C1 segment of cervical spinal cord (tissue), 14 donors: ENCODE results near the gene COMMD1.
"Not testable (repeated sequence)": the region's sequence is repeated elsewhere in the genome, so short reads cannot be mapped to it uniquely, and the experiment has no call there.

Experiments
- DNase-seq, 14 donors: peaks; one replicate each; lab custom pipeline; 2025; lab: John Stamatoyannopoulos, UW

The COMMD1 gene

GRCh38 chr2:61924895-61925663, 19.6 kb downstream of the COMMD1 start:
- no peak for DNase-seq

GRCh38 chr2:61926531-61927477, 21.3 kb downstream of the COMMD1 start:
- DNase-seq = no peak

GRCh38 chr2:61928826-61929461, 23.5 kb downstream of the COMMD1 start:
- no peak for DNase-seq

- no peak for DNase-seq
These were observed 31.6 kb downstream of the COMMD1 start for GRCh38 chr2:61937098-61937497.

DNA sequence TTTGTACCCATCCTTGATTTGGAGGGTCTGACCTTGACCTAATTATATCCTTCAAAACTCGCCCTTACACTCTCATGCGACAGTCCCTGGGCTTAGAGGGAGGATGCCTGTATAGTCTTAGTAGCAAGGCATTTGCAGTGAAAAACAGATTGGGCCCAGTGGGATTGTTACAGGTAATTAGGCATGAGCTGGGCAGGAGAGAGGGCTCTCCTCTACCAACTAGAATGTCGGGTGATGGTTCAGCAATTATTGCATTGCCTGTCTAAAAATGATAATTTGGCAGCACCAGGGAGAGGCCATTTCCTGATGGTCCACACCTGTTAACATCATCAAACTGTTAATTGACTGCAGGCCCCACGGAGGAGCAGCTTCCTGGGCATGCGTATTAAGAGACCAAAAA, 32.4 kb downstream of the COMMD1 start:
- DNase-seq = peak in 1 of 14 donors; percentile 78

DNA sequence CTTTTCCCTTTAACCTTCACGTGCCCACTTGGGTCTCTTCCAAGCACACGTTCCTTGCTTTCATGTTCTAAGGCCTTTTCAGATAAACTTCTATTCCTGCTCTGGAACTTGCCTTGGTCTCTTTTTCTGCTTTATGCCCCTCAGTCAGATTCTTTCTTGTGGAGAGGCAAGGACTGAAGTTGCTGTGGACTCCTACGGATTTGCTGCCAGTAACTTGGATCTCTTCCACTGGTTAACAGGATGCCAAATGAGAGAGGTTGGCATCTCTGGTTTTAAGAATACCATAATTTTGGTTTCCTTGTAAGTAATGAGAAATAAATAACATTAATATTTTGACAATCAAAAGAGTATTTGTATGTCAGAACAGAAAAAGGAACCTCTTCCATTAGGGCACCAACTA, 33.0 kb downstream of the COMMD1 start:
- peak in 1 of 14 donors; percentile 14 for DNase-seq

DNA sequence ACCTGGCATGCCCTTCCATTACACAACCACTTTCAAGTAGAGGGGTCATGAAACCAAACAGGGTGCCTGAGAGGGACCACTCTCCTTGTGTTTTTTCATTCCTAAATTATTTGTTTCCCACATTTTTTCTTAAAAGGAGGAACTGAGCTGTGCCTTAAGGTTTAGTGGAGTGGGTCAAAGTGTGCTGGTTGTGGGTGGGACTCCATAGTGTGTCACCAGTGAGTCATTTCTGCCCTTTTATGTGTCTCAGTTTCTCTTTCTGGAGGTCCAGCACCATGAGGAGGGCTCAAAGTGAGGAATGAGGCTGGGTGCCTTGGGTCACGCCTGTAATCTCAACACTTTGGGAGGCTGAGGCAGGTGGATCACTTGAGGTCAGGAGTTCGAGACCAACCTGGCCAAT, 37.8 kb downstream of the COMMD1 start:
- DNase-seq = no peak

DNA sequence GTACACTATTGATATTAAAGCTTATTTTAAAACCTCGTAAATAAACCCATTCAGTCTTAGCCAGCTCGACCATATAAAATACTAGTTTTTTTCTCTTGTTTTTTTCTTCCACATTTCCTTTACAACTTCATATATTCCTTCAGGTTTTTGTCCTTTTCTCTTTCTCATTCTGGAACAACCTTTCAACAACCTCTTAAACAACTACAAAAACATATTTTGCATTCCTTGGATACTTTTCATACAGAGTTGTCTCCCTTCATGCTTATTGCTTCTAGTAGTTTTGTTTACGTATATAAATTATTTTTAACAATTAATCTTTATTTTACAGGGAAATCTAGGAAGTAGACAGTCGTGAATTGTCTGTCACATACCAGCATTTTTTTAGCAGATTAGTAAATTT, 41.2 kb downstream of the COMMD1 start:
- DNase-seq = no peak

GRCh38 chr2:61948661-61949457, 43.4 kb downstream of the COMMD1 start:
- DNase-seq = no peak

DNA sequence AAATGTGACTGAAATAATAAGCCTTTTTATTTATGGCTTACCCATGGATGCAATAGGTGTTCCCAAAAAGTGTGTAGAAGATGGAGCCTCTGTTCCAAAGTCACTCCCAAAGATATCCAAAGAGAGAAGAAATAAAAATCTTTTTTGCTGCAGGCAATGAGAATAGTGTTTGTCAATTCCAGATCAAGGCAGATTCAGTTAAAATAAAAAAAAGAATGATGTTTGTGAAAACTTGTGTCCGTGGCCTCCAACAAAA, 43.9 kb downstream of the COMMD1 start:
- DNase-seq = no peak

DNA sequence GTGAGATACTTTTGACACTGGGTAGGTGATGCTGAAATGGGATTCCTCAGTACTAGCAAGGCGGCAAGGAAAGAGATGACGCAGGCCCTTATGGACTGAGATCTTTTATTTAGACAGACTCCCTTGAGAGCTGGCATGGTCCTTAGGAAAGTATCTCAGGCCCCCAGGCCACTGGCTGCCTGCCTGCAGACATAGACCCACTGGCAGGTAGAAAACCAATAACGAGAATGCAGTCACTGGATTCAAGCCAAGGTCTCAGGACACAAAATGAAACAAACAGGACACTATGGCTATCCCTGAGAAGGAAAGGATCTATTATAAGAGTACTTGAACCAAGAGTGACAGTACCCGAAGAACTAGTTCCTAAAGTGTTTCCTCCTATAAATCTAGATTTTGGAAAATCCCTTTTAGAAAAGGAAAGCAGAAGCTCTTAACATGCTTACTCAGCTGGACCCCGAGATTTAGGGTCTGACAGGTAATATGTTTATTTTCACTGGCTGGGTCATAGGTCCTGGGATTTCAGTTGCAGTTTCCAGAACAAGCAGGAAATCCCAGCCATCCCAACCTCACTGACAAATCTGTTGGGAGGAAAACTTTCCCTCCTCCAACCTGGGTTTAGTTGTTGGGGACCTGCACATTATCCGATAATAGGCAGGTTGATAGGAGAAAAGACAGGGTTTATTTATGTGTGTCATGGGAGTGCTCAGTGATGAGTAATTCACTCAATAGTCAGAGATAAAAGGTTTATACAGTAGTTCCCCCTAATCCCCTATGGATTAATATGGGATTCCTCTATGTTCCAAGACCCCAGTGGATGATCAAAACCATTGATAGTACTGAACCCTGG, 44.5 kb downstream of the COMMD1 start:
- DNase-seq = no peak

DNA sequence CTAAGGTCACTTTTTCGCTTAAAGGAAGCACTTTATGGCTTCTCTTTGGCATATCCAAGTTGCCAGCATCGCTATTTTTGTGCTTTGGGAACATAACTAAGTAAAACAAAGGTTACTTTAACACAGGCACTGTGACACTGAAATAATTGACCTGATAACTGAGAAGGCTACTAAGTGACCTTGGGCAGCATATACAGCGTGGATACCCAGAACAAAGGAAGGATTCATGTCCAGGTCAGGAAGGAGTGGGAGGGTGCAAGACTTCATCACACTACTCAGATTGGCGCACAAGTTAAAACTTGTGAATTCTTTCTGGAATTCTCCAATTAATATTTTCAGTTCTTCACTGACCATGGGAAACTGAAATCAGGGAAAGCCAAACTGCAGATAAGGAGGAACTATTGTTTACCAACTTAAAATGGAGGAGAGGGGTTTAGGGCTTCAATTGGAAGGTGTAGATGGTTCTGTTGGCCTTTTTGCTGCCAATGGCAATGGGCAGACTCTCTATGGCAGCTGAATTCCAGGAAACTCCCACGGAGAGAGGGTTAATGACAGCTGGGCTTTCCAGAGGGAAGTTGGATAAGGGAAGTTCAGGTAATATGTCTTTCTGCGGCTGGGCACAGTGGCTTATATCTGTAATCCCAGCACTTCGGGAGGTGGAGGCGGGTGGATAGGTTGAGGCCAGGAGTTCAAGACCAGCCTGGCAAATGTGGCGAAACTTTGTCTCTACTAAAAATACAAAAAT, 45.3 kb downstream of the COMMD1 start:
- no peak for DNase-seq

GRCh38 chr2:61951881-61952280, 46.4 kb downstream of the COMMD1 start:
- DNase-seq = no peak

- no peak for DNase-seq
These were observed 46.8 kb downstream of the COMMD1 start for GRCh38 chr2:61952288-61952687.

GRCh38 chr2:61954856-61955255, 49.4 kb downstream of the COMMD1 start:
- DNase-seq = not testable (repeated sequence)

GRCh38 chr2:61959381-61960293, 54.2 kb downstream of the COMMD1 start:
- no peak for DNase-seq

DNA sequence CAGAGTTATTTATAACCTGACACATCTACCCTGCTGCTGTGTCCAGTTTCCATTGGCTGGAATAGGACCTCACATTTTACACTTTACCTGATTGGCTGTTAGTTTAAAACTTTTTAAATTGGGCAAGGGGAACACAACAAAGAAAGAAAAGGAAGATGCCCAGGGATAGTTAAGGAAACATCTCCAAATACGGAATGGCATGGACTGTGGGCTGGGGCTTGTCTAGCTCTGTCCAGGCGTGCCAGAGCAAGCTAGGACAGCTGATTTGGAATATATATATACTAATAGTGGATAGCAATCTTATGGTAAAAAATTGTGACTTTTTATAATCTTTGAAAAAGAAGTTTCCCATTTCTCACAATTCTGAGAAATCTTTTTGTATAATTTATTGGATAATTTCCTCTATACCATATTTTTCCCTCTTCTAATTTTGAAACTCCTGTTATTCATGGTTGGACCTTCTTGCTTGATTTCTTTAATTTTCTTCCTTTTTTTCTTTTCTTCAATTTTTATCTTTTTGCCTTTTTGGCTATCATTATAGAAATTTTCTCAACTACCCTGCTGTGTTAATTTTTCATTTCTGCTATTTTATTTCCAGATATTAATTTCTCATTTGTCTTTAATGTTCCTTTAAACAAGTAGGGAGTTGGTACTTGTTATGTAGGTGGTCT, 55.9 kb downstream of the COMMD1 start:
- no peak for DNase-seq
